Measurements from ENCODE around the gene ARRDC3. TPM values are rescaled to one million over a fixed set of nuclear protein-coding genes. Genes with fewer than 3 reads are reported as not detected.

The ARRDC3 gene
- total and polyA plus RNA-seq, 2 donors (not counting 3 experiments of a cell fraction or from before 2014, with no cell fraction given): 12.4 to 43.1 TPM

- H3K4me2 ChIP-seq (ENCODE audit: insufficient read depth, low read length): no peak overlapping the region
- dilution Hi-C loops (cut with MboI; ENCODE audit: extremely low pct_ligation_motif_present, low sequenced_read_pairs): no loop called here
- no peak overlapping the region for H3K9ac ChIP-seq (replicated peaks; ENCODE audit: extremely low read depth, insufficient read depth, low read length)
- peaks cover 0 to 2% of the 10 kb centered on the region in 2 experiments for H3K27me3 ChIP-seq (ENCODE audit: control insufficient read depth in 2 of 2, insufficient read depth in 2 of 2, low read length in 2 of 2)
- DNase-seq (ENCODE audit: low read depth, low spot score) (no peak), FAIRE-seq (no peak)
- intact Hi-C loops (cut with micrococcal nuclease): no loop called here
- no peak for TF ChIP-seq POLR2A (IDR thresholded peaks at IDR 0.05; ENCODE audit: low read depth, low read length)
- no peak for TF ChIP-seq JUN (IDR thresholded peaks at IDR 0.05; ENCODE audit: borderline replicate concordance, insufficient read depth, insufficient read length, low read depth)
- TF ChIP-seq GATA2 (IDR thresholded peaks at IDR 0.05; ENCODE audit: insufficient read depth, insufficient read length, low read depth, low read length): no peak
- no peak for TF ChIP-seq MAX (IDR thresholded peaks at IDR 0.05; ENCODE audit: insufficient read depth, insufficient read length)
- TF ChIP-seq CTCF (IDR thresholded peaks at IDR 0.05; ENCODE audit: extremely low read depth in 1 of 2, insufficient read depth in 1 of 2, low read depth in 1 of 2, low read length in 2 of 2): no peak
- TF ChIP-seq MYC (IDR thresholded peaks at IDR 0.05; ENCODE audit: low read depth, low read length): no peak
- TF ChIP-seq FOS (IDR thresholded peaks at IDR 0.05; ENCODE audit: borderline replicate concordance, insufficient read depth, low read length): no peak
- TF ChIP-seq EZH2 (IDR thresholded peaks at IDR 0.05; ENCODE audit: borderline replicate concordance, low read depth, low read length, severe bottlenecking): no peak
- TF ChIP-seq POLR2AphosphoS5 (IDR thresholded peaks at IDR 0.05; ENCODE audit: insufficient read depth, low read depth, low read length): no peak
- H3K79me2 ChIP-seq (ENCODE audit: control insufficient read depth, insufficient read depth, low read length): no peaks in the 10 kb centered on the region
- no peaks in the 10 kb centered on the region for H3K36me3 ChIP-seq (ENCODE audit: control insufficient read depth in 2 of 2, extremely low read depth in 1 of 2, insufficient read depth in 2 of 2, low read length in 2 of 2)
- no peak overlapping the region for H3K27ac ChIP-seq (ENCODE audit: insufficient read depth, low read depth, low read length)
- H3K9me1 ChIP-seq (replicated peaks; ENCODE audit: control insufficient read depth, extremely low read depth, insufficient read depth, low read length): no peaks in the 10 kb centered on the region
- BruUV-seq (replicated peaks): no TSS peak
- H3K4me1 ChIP-seq (ENCODE audit: control insufficient read depth, extremely low read depth, insufficient read depth, low read length): no peaks in the 10 kb centered on the region
- CTCF ChIA-PET: interaction anchor here (1.8 kb wide), 1 partner anchor 32 kb away, joined by 4 read pairs; no protein-coding TSS in a partner anchor
- no peaks in the 10 kb centered on the region for H3K9me3 ChIP-seq (replicated peaks; ENCODE audit: control insufficient read depth, insufficient read depth, low read length)
- POLR2A ChIA-PET: no interaction called here
- H4K20me1 ChIP-seq (replicated peaks; ENCODE audit: control insufficient read depth, extremely low read depth, insufficient read depth, low read length): no peaks in the 10 kb centered on the region
- no peak overlapping the region for H2AFZ ChIP-seq (ENCODE audit: low read depth, low read length)
- no peak overlapping the region for H3K4me3 ChIP-seq (replicated peaks in 1 of 3; ENCODE audit: insufficient read depth in 1 of 3, low read depth in 1 of 3, low read length in 3 of 3)
These were observed 30.1 kb downstream of the ARRDC3 start for GRCh38 chr5:91352831-91353695.
